HepG2 (cell line): ENCODE results near the gene BBS9. TPM values are rescaled to one million over a fixed set of nuclear protein-coding genes. Genes with fewer than 3 reads are reported as not detected.

Experiments
- ATAC-seq: fragments of 200-7000 bp; cut with Tn5 transposase; 3 replicates; pipeline ENCODE4 v1.9.1; 2020; ENCODE audit warnings: mild to moderate bottlenecking, moderate library complexity
- BruUV-seq: library from RNA; stranded (reverse); fragments of 400-500 nt; replicated peaks from 2 replicates; lab custom pipeline; 2021; lab: Mats Ljungman, UMichigan
- CTCF ChIA-PET: fragments of 300-600 bp; formaldehyde crosslinking; extraction: SDS; loops from one replicate; lab custom pipeline; 2021; ENCODE audit warnings: low total read pairs, inconsistent platforms, low intra/inter-chr PET ratio; lab: Yijun Ruan, JAX
- POLR2A ChIA-PET: fragments of 350-600 bp; sonication (Branson Sonifier 250); formaldehyde crosslinking; loops from one replicate; lab custom pipeline; 2020; ENCODE audit warnings: antibody characterized with exemption, inconsistent platforms; lab: Yijun Ruan, JAX
- DNase-seq: peaks from one replicate; pipeline ENCODE4 v3.0.0-alpha.2; 2015; ENCODE audit warnings: low spot score
- FAIRE-seq: peaks from 3 replicates; lab custom pipeline; 2011; peaks lifted over from hg19 to GRCh38; lab: Jason Lieb, UNC
- H2AFZ ChIP-seq: one replicate; pipeline ENCODE4 v1.6.1; 2011; ENCODE audit warnings: low read length, inconsistent platforms
- H3K27ac ChIP-seq: fragments of 300-600 bp; 3 replicates; pipeline ENCODE4 v1.8.0; 2011; ENCODE audit warnings: mixed run types, mild to moderate bottlenecking, mixed read lengths, low read length, inconsistent platforms; ENCODE audit not compliant: insufficient read depth; ENCODE audit errors: extremely low read length
- H3K27me3 ChIP-seq, 2 experiments: fragments of 200-600 bp in 1 of 2; 2 replicates in 1 of 2; 3 replicates in 1 of 2; pipeline versions ENCODE4 v1.6.0 to v1.8.0; 2011; ENCODE audit warnings: low read length in 2 of 2, mild to moderate bottlenecking in 2 of 2, moderate library complexity in 2 of 2, inconsistent platforms in 1 of 2; ENCODE audit not compliant: insufficient read depth in 2 of 2, control insufficient read depth in 1 of 2
- H3K36me3 ChIP-seq, 2 experiments: fragments of 200-600 bp in 1 of 2; replicated peaks in 1 of 2; 2 replicates in 1 of 2; 3 replicates in 1 of 2; pipeline versions ENCODE4 v1.5.1 to v1.8.0; 2011; ENCODE audit warnings: low read length in 2 of 2, inconsistent platforms in 1 of 2; ENCODE audit not compliant: insufficient read depth in 2 of 2, control insufficient read depth in 1 of 2
- H3K4me1 ChIP-seq: 2 replicates; pipeline ENCODE4 v1.5.1; 2012; ENCODE audit warnings: low read length, inconsistent platforms; ENCODE audit not compliant: insufficient read depth
- H3K4me2 ChIP-seq: 2 replicates; pipeline ENCODE4 v1.6.0; 2011; ENCODE audit warnings: low read depth, low read length, inconsistent platforms
- H3K4me3 ChIP-seq, 3 experiments: fragments of 200-600 bp in 1 of 3; sonication (generic), shearing (Covaris generic) in 1 of 3; replicated peaks in 1 of 3; 2 replicates each; pipeline ENCODE4 v1.5.1; 2011 to 2016; ENCODE audit warnings: low read length in 3 of 3, inconsistent platforms in 2 of 3, low read depth in 2 of 3, mild to moderate bottlenecking in 2 of 3, control low read depth in 1 of 3, mixed read lengths in 1 of 3; ENCODE audit not compliant: insufficient read depth in 1 of 3
- H3K79me2 ChIP-seq: one replicate; pipeline ENCODE4 v1.6.1; 2011; ENCODE audit warnings: low read length, inconsistent platforms; ENCODE audit not compliant: insufficient read depth
- H3K9ac ChIP-seq: 2 replicates; pipeline ENCODE4 v1.6.0; 2011; ENCODE audit warnings: mild to moderate bottlenecking, low read depth, low read length, inconsistent platforms; ENCODE audit not compliant: insufficient read depth
- H3K9me3 ChIP-seq: 2 replicates; pipeline ENCODE4 v1.5.1; 2012; ENCODE audit warnings: mild to moderate bottlenecking, low read length
- H4K20me1 ChIP-seq: 2 replicates; pipeline ENCODE4 v1.6.0; 2011; ENCODE audit warnings: inconsistent platforms, mild to moderate bottlenecking, low read length, moderate library complexity; ENCODE audit not compliant: insufficient read depth
- ELF3 ChIP-seq: IDR thresholded peaks from 2 replicates; pipeline ENCODE4 v1.6.1; 2016; ENCODE audit warnings: missing genetic modification reagents, missing compliant biosample characterization
- MAFF ChIP-seq: IDR thresholded peaks from 2 replicates; pipeline ENCODE4 v1.6.1; 2011; ENCODE audit warnings: low read depth, low read length, improper control_type of control experiment
- ONECUT2 ChIP-seq: sonication (generic); formaldehyde crosslinking; IDR thresholded peaks from 2 replicates; pipeline ENCODE4 v1.4.0; 2020; ENCODE audit warnings: missing genetic modification reagents
- PITX1 ChIP-seq: sonication (generic); formaldehyde crosslinking; IDR thresholded peaks from 2 replicates; pipeline ENCODE4 v1.5.1; 2020; ENCODE audit warnings: mild to moderate bottlenecking, missing genetic modification reagents
- ZNF343 ChIP-seq: sonication (generic); formaldehyde crosslinking; IDR thresholded peaks from 2 replicates; pipeline ENCODE4 v1.4.0; 2020; ENCODE audit warnings: mild to moderate bottlenecking, missing genetic modification reagents
- ZNF678 ChIP-seq: sonication (generic); formaldehyde crosslinking; IDR thresholded peaks from 2 replicates; pipeline ENCODE4 v1.4.0; 2020; ENCODE audit warnings: mild to moderate bottlenecking, missing genetic modification reagents
- ZNF713 ChIP-seq: sonication (generic); formaldehyde crosslinking; IDR thresholded peaks from 2 replicates; pipeline ENCODE4 v1.4.0; 2020; ENCODE audit warnings: mild to moderate bottlenecking, missing genetic modification reagents
- ZNF788 ChIP-seq: sonication (generic); formaldehyde crosslinking; IDR thresholded peaks from 2 replicates; pipeline ENCODE4 v1.5.0; 2020; ENCODE audit warnings: mild to moderate bottlenecking, missing genetic modification reagents, borderline replicate concordance
- WGBS: methylation state at CpG from one replicate; pipeline ENCODE4 v1.1.6; 2017; ENCODE audit warnings: low lambda C conversion rate; 5-methylcytosine and 5-hydroxymethylcytosine counted together
- in situ Hi-C: cut with HindIII; loops from 2 replicates; pipeline ENCODE4 v1.10.0; 2017; ENCODE audit warnings: low pct_unique_long_range_greater_than_20kb; ENCODE audit not compliant: extremely low pct_ligation_motif_present
- intact Hi-C: fragments of 100-400 bp; cut with micrococcal nuclease; formaldehyde crosslinking; loops from one replicate; pipeline ENCODE4 v1.10.0; 2022; ENCODE audit not compliant: unreplicated experiment
- polyA plus RNA-seq, 8 experiments: library from polyadenylated mRNA; depleted of rRNA in 3 of 8; stranded (reverse) in 7 of 8; unstranded in 1 of 8; fragments of >200 nt; fragmentation: Illumina TruSeq in 4 of 8; extraction: Trizol in 4 of 8; gene quantifications; 2 replicates each; pipeline versions ENCODE4 v1.2.1 to v1.2.3, GENCODE V29; 2011 to 2016; ENCODE audit warnings: low read depth in 4 of 8, missing spikeins in 1 of 8, mixed read lengths in 1 of 8; ENCODE audit not compliant: insufficient read depth in 1 of 8
- total RNA-seq, 5 experiments: library from RNA; depleted of rRNA; stranded (reverse); fragments of >200 nt; fragmentation: Illumina TruSeq; extraction: Trizol; gene quantifications; 2 replicates each; pipeline ENCODE4 v1.2.3, GENCODE V29; 2016; ENCODE audit warnings: low read depth in 1 of 5
- TF ChIP-seq, protein P1 (sequence below): IDR thresholded peaks from 2 replicates; pipeline ENCODE4 v1.6.1; 2016; ENCODE audit warnings: missing genetic modification reagents, missing compliant biosample characterization
- TF ChIP-seq, protein P2 (sequence below): sonication (generic); formaldehyde crosslinking; IDR thresholded peaks from 2 replicates; pipeline ENCODE4 v1.9.0; 2021; ENCODE audit warnings: missing genetic modification reagents, borderline replicate concordance

The BBS9 gene
- total and polyA plus RNA-seq, 2 of the 13 experiments (the other 11 are each of a cell fraction or from before 2014, with no cell fraction given) = 5.1 to 7.8 TPM

DNA sequence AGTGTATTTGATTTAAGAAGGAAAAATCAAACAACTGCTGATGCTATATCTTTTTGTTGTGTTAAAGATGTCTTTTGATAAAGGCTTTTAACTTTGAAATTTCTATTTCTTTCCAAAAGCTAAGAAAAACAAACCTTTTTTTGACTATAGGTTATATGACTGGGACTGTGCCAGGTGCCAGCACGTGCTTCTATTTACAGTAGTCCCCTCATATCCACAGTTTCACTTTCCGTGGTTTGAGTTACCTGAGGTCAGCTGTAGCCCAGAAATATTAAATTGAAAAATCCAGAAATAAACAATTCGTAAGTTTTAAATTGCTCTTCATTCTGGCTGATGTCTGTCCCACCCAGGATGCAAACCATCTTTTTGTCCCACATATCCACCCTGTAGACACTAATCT lies 104.3 kb downstream of the BBS9 start (continued):
- TF ChIP-seq, protein P1, sequence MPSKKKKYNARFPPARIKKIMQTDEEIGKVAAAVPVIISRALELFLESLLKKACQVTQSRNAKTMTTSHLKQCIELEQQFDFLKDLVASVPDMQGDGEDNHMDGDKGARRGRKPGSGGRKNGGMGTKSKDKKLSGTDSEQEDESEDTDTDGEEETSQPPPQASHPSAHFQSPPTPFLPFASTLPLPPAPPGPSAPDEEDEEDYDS (CRISPR knock-in tag) = no peak

DNA sequence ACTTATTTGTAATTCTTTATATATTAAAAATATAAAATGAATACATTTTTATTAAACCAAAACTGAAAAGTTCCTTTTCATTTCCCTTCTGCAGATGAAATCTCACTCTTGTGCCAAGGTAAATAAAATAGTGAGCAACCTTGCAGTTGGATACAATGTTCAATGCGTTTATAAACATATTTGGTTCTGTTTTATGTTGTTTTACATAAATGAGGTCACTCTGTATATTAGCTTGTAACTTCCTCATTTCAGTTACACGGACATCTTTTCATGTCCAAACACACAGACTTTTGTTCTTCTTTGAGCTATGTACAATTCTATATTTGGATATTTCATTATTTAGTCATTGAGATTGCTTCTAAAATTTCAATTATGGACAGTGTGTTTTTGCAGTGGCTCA lies 107.7 kb downstream of the BBS9 start:
- intact Hi-C loops = no loop called here
- Histone ChIP-seq H3K27me3 (no peaks in the 10 kb centered on the region), H3K9me3 (no peaks in the 10 kb centered on the region), H4K20me1 (no peaks in the 10 kb centered on the region), H3K36me3 (no peaks in the 10 kb centered on the region), H3K27ac (no peak overlapping the region), H2AFZ (no peak overlapping the region), H3K4me2 (no peak overlapping the region), H3K4me1 (0 out of 2 replicates have a peak, but pooled peaks cover 13% of the 10 kb centered on the region), H3K9ac (no peak overlapping the region), H3K79me2 (no peaks in the 10 kb centered on the region), H3K4me3 (no peak overlapping the region)
- POLR2A ChIA-PET = no interaction called here
- CTCF ChIA-PET = no interaction called here
- TF ChIP-seq ZNF678 (CRISPR knock-in tag) (no peak), ZNF713 (CRISPR knock-in tag) (no peak), ZNF343 (no peak), ONECUT2 (no peak), ELF3 (no peak), MAFF (no peak), PITX1 (CRISPR knock-in tag) (no peak), ZNF788 (CRISPR knock-in tag) (no peak)
- TF ChIP-seq, protein P2, sequence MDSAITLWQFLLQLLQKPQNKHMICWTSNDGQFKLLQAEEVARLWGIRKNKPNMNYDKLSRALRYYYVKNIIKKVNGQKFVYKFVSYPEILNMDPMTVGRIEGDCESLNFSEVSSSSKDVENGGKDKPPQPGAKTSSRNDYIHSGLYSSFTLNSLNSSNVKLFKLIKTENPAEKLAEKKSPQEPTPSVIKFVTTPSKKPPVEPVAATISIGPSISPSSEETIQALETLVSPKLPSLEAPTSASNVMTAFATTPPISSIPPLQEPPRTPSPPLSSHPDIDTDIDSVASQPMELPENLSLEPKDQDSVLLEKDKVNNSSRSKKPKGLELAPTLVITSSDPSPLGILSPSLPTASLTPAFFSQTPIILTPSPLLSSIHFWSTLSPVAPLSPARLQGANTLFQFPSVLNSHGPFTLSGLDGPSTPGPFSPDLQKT (CRISPR knock-in tag) = no peak
- ATAC-seq (no peak), DNase-seq (no peak), FAIRE-seq (no peak)
- 77% methylated on average over 2 of the region's 2 CpGs for WGBS
- in situ Hi-C loops = no loop called here
- no TSS peak for BruUV-seq
